ENCODE results near the gene CATSPERD. TPM values are rescaled to one million over a fixed set of nuclear protein-coding genes. Genes with fewer than 3 reads are reported as not detected.

The CATSPERD gene
- total and polyA plus RNA-seq, 9 of the 15 experiments (the other 6 are each of a cell fraction or from before 2014, with no cell fraction given) = not detected

DNA sequence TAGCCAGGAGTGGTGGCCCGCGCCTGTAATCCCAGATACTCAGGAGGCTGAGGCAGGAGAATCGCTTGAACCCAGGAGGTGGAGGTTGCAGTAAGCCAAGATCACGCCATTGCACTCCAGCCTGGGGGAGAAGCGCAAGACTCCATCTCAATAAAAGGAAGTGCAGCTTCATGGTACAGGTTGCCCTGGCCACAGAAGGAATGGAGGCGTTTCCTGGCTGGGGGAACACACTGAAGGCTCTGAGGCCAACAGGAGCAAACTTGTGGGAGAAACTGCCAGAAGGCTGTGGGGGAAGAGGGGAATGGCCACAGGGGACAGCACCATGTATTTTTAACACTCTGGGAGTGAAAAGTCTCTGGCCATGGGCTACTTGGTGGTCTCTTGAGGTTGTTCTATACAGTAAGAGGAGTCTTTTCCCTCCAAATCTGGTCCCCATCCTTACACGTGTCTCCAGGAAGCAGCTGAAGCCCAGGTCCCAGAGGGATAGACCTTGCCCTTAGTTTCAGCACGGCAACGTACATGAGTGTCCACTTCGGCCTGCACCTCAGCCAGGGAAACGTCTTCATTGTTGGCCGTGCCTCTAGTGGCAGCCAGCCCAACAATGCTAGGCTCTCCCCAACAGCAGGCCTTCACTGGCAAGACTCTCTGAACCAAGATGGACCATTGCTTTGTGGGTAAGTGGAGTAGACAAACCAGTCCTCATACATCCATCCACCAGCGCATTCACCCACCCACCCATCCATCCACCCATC, 47.6 kb upstream of the CATSPERD start:
- no peaks in the 10 kb centered on the region for H3K9me3 ChIP-seq (replicated peaks; ENCODE audit: control insufficient read depth, insufficient read depth, low read depth, low read length)
- BruUV-seq (replicated peaks) = no TSS peak
- H3K27ac ChIP-seq (ENCODE audit: extremely low read depth, low read depth, low read length) = no peak overlapping the region
- CTCF ChIA-PET (ENCODE audit: low intra/inter-chr PET ratio) = no interaction called here
- H3K9ac ChIP-seq (ENCODE audit: insufficient read depth in 1 of 2, low read depth in 2 of 2, low read length in 2 of 2) = no peak overlapping the region
- H3K79me2 ChIP-seq (ENCODE audit: control insufficient read depth, insufficient read depth, low read length) = no peaks in the 10 kb centered on the region
- TF ChIP-seq ZNF586 (CRISPR knock-in tag; conservative IDR thresholded peaks at IDR 0.05) (no peak), SPI1 (IDR thresholded peaks at IDR 0.05; ENCODE audit: borderline replicate concordance, low read depth, low read length) (peak; percentile 23; the same call in 1 of the 2 replicates)
- FAIRE-seq (peak; percentile 67), ATAC-seq (no peak), DNase-seq (ENCODE audit: extremely low read depth in 1 of 4, low spot score in 3 of 4) (no peak)
- in situ Hi-C loops (cut with MboI) = no loop called here
- H3K4me2 ChIP-seq (ENCODE audit: insufficient read depth, low read length) = no peak overlapping the region
- no peak overlapping the region for H3K4me3 ChIP-seq
- H3K9me1 ChIP-seq (ENCODE audit: control insufficient read depth, insufficient read depth, low read length) = no peaks in the 10 kb centered on the region
- intact Hi-C loops (cut with micrococcal nuclease) = no loop called here
- H2AFZ ChIP-seq (ENCODE audit: low read depth, low read length) = no peak overlapping the region
- 67% methylated on average over 12 of the region's 13 CpGs for WGBS (ENCODE audit: insufficient coverage, low coverage, missing lambda C conversion rate)
- POLR2A ChIA-PET = interaction anchor here (0.7 to 2.5 kb wide), 3 partner anchors 14 to 51 kb away, joined by 3 to 8 read pairs (median 4); partner anchors contain the start of genes RPL36, SAFB and SAFB2
- H4K20me1 ChIP-seq (replicated peaks; ENCODE audit: control insufficient read depth, insufficient read depth, low read length) = no peaks in the 10 kb centered on the region; the same call in 1 of the 2 replicates
- no peaks in the 10 kb centered on the region for H3K27me3 ChIP-seq (ENCODE audit: control insufficient read depth in 2 of 2, insufficient read depth in 2 of 2, low read length in 2 of 2)
- peaks cover 10 to 29% of the 10 kb centered on the region in 2 experiments; a peak in 4 of 5 replicates for H3K4me1 ChIP-seq (replicated peaks in 1 of 2; ENCODE audit: control insufficient read depth in 2 of 2, insufficient read depth in 2 of 2, low read length in 2 of 2)
- peaks cover 26% of the 10 kb centered on the region; the same call in 2 of the 3 replicates for H3K36me3 ChIP-seq (ENCODE audit: control insufficient read depth, insufficient read depth, low read length)

- CTCF ChIA-PET (ENCODE audit: low intra/inter-chr PET ratio) = no interaction called here
- no peak for DNase-seq (ENCODE audit: extremely low read depth in 1 of 4, low spot score in 3 of 4)
- Histone ChIP-seq H3K4me3 (no peak overlapping the region), H3K4me2 (ENCODE audit: insufficient read depth, low read length) (no peak overlapping the region), H3K27me3 (ENCODE audit: control insufficient read depth in 2 of 2, insufficient read depth in 2 of 2, low read length in 2 of 2) (no peaks in the 10 kb centered on the region), H3K36me3 (ENCODE audit: control insufficient read depth, insufficient read depth, low read length) (peaks cover 28% of the 10 kb centered on the region; the same call in 2 of the 3 replicates), H3K4me1 (replicated peaks in 1 of 2; ENCODE audit: control insufficient read depth in 2 of 2, insufficient read depth in 2 of 2, low read length in 2 of 2) (peaks cover 10 to 33% of the 10 kb centered on the region in 2 experiments; a peak in 4 of 5 replicates), H3K27ac (ENCODE audit: extremely low read depth, low read depth, low read length) (no peak overlapping the region), H3K9me1 (ENCODE audit: control insufficient read depth, insufficient read depth, low read length) (no peaks in the 10 kb centered on the region), H3K9ac (ENCODE audit: insufficient read depth in 1 of 2, low read depth in 2 of 2, low read length in 2 of 2) (no peak overlapping the region), H4K20me1 (replicated peaks; ENCODE audit: control insufficient read depth, insufficient read depth, low read length) (no peaks in the 10 kb centered on the region; the same call in 1 of the 2 replicates), H3K79me2 (ENCODE audit: control insufficient read depth, insufficient read depth, low read length) (no peaks in the 10 kb centered on the region), H2AFZ (ENCODE audit: low read depth, low read length) (no peak overlapping the region), H3K9me3 (replicated peaks; ENCODE audit: control insufficient read depth, insufficient read depth, low read depth, low read length) (no peaks in the 10 kb centered on the region)
- FAIRE-seq = peak; percentile 44
- POLR2A ChIA-PET = no interaction called here
- in situ Hi-C loops (cut with MboI) = no loop called here
- intact Hi-C loops (cut with micrococcal nuclease) = no loop called here
- no TSS peak for BruUV-seq (replicated peaks)
- WGBS (ENCODE audit: insufficient coverage, low coverage, missing lambda C conversion rate) = 89% methylated on average over 1 of the region's 1 CpG
- ATAC-seq = no peak
- TF ChIP-seq, protein P1, sequence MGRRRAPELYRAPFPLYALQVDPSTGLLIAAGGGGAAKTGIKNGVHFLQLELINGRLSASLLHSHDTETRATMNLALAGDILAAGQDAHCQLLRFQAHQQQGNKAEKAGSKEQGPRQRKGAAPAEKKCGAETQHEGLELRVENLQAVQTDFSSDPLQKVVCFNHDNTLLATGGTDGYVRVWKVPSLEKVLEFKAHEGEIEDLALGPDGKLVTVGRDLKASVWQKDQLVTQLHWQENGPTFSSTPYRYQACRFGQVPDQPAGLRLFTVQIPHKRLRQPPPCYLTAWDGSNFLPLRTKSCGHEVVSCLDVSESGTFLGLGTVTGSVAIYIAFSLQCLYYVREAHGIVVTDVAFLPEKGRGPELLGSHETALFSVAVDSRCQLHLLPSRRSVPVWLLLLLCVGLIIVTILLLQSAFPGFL (CRISPR knock-in tag; IDR thresholded peaks at IDR 0.05) = no peak
- peak; percentile 63; the same call in 1 of the 2 replicates for TF ChIP-seq THRB (CRISPR knock-in tag; conservative IDR thresholded peaks at IDR 0.05)
- peak; percentile 39 for TF ChIP-seq POLR2A (conservative IDR thresholded peaks at IDR 0.05)
- TF ChIP-seq ESRRA (IDR thresholded peaks at IDR 0.05; ENCODE audit: borderline replicate concordance, low read depth) = no peak
- no peak for TF ChIP-seq KAT2B (IDR thresholded peaks at IDR 0.05; ENCODE audit: low read depth, low read length)
- TF ChIP-seq ZBTB26 (CRISPR knock-in tag; IDR thresholded peaks at IDR 0.05) = peak; percentile 10; the same call in 1 of the 2 replicates
- no peak for TF ChIP-seq MYNN (IDR thresholded peaks at IDR 0.05)
- no peak for TF ChIP-seq MYNN (CRISPR knock-in tag; IDR thresholded peaks at IDR 0.05)
- TF ChIP-seq ELF4 (CRISPR knock-in tag; IDR thresholded peaks at IDR 0.05) = 0 out of 2 replicates have a peak, but pooled peaks have one; percentile 43
- TF ChIP-seq SUPT5H (IDR thresholded peaks at IDR 0.05) = peak; percentile 36; the same call in 1 of the 2 replicates
- peak; percentile 43 for TF ChIP-seq POLR2B (IDR thresholded peaks at IDR 0.05; ENCODE audit: low read depth, partially characterized antibody)
These were observed 46.7 kb upstream of the CATSPERD start for GRCh38 chr19:5673752-5674151.

Measured in K562 (cell line).